ENCODE data around the gene FSD2.
"Not testable (repeated sequence)": the region's sequence is repeated elsewhere in the genome, so short reads cannot be mapped to it uniquely, and the experiment has no call there.

FSD2 gene

GRCh38 chr15:82793737-82794136, 12.1 kb downstream of the FSD2 start:
- in situ Hi-C loops (cut with MboI; ENCODE audit: low sequenced_read_pairs) = no loop called here

GRCh38 chr15:82792068-82792467, 13.8 kb downstream of the FSD2 start:
- in situ Hi-C loops (cut with MboI; ENCODE audit: low sequenced_read_pairs) = no loop called here

GRCh38 chr15:82790321-82790720, 15.5 kb downstream of the FSD2 start:
- in situ Hi-C loops (cut with MboI; ENCODE audit: low sequenced_read_pairs) = no loop called here

GRCh38 chr15:82789491-82789890, 16.4 kb downstream of the FSD2 start:
- in situ Hi-C loops (cut with MboI; ENCODE audit: low sequenced_read_pairs) = no loop called here

- in situ Hi-C loops (cut with MboI; ENCODE audit: low sequenced_read_pairs) = no loop called here
Observed at GRCh38 chr15:82788496-82788895, 17.4 kb downstream of the FSD2 start.

GRCh38 chr15:82781349-82781748, 24.5 kb downstream of the FSD2 start:
- in situ Hi-C loops (cut with MboI; ENCODE audit: low sequenced_read_pairs) = no loop called here

GRCh38 chr15:82778755-82779154, 27.1 kb downstream of the FSD2 start:
- in situ Hi-C loops (cut with MboI; ENCODE audit: low sequenced_read_pairs) = no loop called here

- in situ Hi-C loops (cut with MboI; ENCODE audit: low sequenced_read_pairs) = no loop called here
Observed at GRCh38 chr15:82774496-82774895, 31.4 kb downstream of the FSD2 start.

GRCh38 chr15:82771789-82772607, 33.9 kb downstream of the FSD2 start:
- in situ Hi-C loops (cut with MboI; ENCODE audit: low sequenced_read_pairs) = no loop called here

- in situ Hi-C loops (cut with MboI; ENCODE audit: low sequenced_read_pairs) = no loop called here
Observed at GRCh38 chr15:82768414-82769054, 37.3 kb downstream of the FSD2 start.

GRCh38 chr15:82767163-82767829, 38.6 kb downstream of the FSD2 start:
- in situ Hi-C loops (cut with MboI; ENCODE audit: low sequenced_read_pairs) = no loop called here

- in situ Hi-C loops (cut with MboI; ENCODE audit: low sequenced_read_pairs) = not testable (repeated sequence)
Observed at GRCh38 chr15:82766201-82766600, 39.7 kb downstream of the FSD2 start.

GRCh38 chr15:82764740-82765139, 41.1 kb downstream of the FSD2 start:
- in situ Hi-C loops (cut with MboI; ENCODE audit: low sequenced_read_pairs) = no loop called here

- in situ Hi-C loops (cut with MboI; ENCODE audit: low sequenced_read_pairs) = no loop called here
Observed at GRCh38 chr15:82764117-82764490, 41.8 kb downstream of the FSD2 start.

GRCh38 chr15:82763361-82764116, 42.3 kb downstream of the FSD2 start:
- in situ Hi-C loops (cut with MboI; ENCODE audit: low sequenced_read_pairs) = no loop called here

GRCh38 chr15:82751308-82751707, 54.6 kb downstream of the FSD2 start:
- in situ Hi-C loops (cut with MboI; ENCODE audit: low sequenced_read_pairs) = no loop called here

GRCh38 chr15:82750831-82751180, 55.1 kb downstream of the FSD2 start:
- in situ Hi-C loops (cut with MboI; ENCODE audit: low sequenced_read_pairs) = no loop called here

- in situ Hi-C loops (cut with MboI; ENCODE audit: low sequenced_read_pairs) = no loop called here
Observed at GRCh38 chr15:82749951-82750830, 55.7 kb downstream of the FSD2 start.

GRCh38 chr15:82748315-82748714, 57.6 kb downstream of the FSD2 start:
- in situ Hi-C loops (cut with MboI; ENCODE audit: low sequenced_read_pairs) = no loop called here

GRCh38 chr15:82743810-82744209, 62.1 kb downstream of the FSD2 start:
- in situ Hi-C loops (cut with MboI; ENCODE audit: low sequenced_read_pairs) = no loop called here

Data from hTERT RPE-1 (cell line).